HK-2 (cell line): ENCODE data around the gene SASH1.
"Not testable (repeated sequence)": the region's sequence is repeated elsewhere in the genome, so short reads cannot be mapped to it uniquely, and the experiment has no call there.

Source experiments
- DNase-seq: peaks from one replicate; pipeline ENCODE4 v3.0.0-alpha.2; 2018; ENCODE audit not compliant: unreplicated experiment

Gene SASH1

GRCh38 chr6:148580442-148580841 is 237.8 kb downstream of the SASH1 start:
- DNase-seq = no peak

- DNase-seq = no peak
Observed at GRCh38 chr6:148583631-148584030, 241.0 kb downstream of the SASH1 start.

- not testable (repeated sequence) for DNase-seq
Observed at GRCh38 chr6:148585641-148586040, 243.0 kb downstream of the SASH1 start.

GRCh38 chr6:148590883-148591282 is 248.2 kb downstream of the SASH1 start:
- no peak for DNase-seq

- DNase-seq = no peak
Observed at GRCh38 chr6:148591656-148592055, 249.0 kb downstream of the SASH1 start.

GRCh38 chr6:148593130-148593812 is 250.6 kb downstream of the SASH1 start:
- DNase-seq = peak; percentile 30

- DNase-seq = no peak
Observed at GRCh38 chr6:148593813-148594170, 251.2 kb downstream of the SASH1 start.

GRCh38 chr6:148595550-148595949 is 252.9 kb downstream of the SASH1 start:
- DNase-seq = no peak

GRCh38 chr6:148596891-148597455 is 254.3 kb downstream of the SASH1 start:
- DNase-seq = no peak

- no peak for DNase-seq
Observed at GRCh38 chr6:148598724-148599123, 256.1 kb downstream of the SASH1 start.

- DNase-seq = no peak
Observed at GRCh38 chr6:148599967-148600426, 257.4 kb downstream of the SASH1 start.
